GM13977 (cell line): ENCODE results near the gene GPX2.

Source experiments
- DNase-seq: peaks from one replicate; pipeline ENCODE4 v3.0.0; 2012; ENCODE audit warnings: low spot score
- in situ Hi-C: fragments of 300-500 bp; cut with MboI; formaldehyde crosslinking; loops from one replicate; pipeline ENCODE4 v1.12.0; 2022; ENCODE audit warnings: low sequenced_read_pairs, low pct_unique_long_range_greater_than_20kb, mixed read lengths, inconsistent platforms; ENCODE audit not compliant: unreplicated experiment
- TF ChIP-seq, protein P1 (sequence below): IDR thresholded peaks from 2 replicates; pipeline ENCODE4 v1.5.1; 2012; ENCODE audit warnings: mild to moderate bottlenecking, control low read depth; ENCODE audit not compliant: insufficient read depth; ENCODE audit errors: extremely low read depth, missing control alignments

GPX2 gene

DNA sequence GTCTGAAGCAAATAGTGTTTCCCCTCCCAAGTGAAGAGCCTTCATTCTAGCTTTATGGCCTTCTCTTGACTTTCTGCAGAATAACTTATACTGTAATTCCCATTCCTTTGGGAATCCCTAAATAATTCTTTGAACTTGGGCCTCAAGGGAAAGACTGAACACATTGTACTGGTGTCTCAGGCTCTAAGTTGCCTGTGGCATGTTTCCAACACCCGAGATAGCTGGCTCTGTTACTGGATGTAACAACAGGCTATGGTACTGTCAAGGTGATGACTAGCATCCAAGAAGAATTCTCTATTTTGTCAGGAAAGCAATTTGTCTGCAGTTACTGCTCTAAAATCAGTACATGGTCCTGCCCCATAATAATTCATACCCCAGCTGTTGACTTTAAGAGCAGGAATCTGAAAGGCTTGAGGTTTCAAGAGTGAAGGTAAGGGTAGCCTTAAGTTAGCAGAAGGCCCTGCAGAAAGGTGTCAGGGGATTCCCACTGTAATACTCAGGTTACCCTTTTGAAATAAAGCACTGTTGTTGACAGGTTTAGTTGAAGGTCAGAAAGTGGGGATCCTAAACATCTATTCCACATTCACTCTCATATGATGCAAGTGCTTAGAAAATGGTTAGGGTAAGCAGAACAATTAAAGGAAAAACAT, 5.2 kb downstream of the GPX2 start:
- TF ChIP-seq, protein P1, sequence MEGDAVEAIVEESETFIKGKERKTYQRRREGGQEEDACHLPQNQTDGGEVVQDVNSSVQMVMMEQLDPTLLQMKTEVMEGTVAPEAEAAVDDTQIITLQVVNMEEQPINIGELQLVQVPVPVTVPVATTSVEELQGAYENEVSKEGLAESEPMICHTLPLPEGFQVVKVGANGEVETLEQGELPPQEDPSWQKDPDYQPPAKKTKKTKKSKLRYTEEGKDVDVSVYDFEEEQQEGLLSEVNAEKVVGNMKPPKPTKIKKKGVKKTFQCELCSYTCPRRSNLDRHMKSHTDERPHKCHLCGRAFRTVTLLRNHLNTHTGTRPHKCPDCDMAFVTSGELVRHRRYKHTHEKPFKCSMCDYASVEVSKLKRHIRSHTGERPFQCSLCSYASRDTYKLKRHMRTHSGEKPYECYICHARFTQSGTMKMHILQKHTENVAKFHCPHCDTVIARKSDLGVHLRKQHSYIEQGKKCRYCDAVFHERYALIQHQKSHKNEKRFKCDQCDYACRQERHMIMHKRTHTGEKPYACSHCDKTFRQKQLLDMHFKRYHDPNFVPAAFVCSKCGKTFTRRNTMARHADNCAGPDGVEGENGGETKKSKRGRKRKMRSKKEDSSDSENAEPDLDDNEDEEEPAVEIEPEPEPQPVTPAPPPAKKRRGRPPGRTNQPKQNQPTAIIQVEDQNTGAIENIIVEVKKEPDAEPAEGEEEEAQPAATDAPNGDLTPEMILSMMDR = no peak
- no peak for DNase-seq
- in situ Hi-C loops = no loop called here

DNA sequence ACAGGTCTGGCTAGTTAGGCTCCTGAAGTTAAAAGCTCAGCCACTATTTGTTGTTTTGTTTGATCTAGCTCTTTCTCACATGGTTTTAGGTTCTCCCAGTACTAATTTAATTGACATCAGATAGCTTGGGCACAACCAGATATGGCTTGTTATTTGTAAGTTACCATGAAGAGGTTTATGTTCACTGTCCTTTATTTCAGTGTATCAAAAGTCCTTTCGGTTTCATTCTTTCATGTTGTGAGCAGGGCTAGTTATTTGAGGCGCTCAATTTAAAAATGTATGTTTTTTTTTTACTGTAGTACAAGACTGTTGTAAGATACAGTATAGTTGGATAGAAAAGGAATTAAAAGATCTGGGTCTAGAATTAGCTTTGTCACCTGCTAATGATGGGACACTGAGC, 7.0 kb downstream of the GPX2 start:
- no peak for DNase-seq
- TF ChIP-seq, protein P1 = no peak
- in situ Hi-C loops = no loop called here

DNA sequence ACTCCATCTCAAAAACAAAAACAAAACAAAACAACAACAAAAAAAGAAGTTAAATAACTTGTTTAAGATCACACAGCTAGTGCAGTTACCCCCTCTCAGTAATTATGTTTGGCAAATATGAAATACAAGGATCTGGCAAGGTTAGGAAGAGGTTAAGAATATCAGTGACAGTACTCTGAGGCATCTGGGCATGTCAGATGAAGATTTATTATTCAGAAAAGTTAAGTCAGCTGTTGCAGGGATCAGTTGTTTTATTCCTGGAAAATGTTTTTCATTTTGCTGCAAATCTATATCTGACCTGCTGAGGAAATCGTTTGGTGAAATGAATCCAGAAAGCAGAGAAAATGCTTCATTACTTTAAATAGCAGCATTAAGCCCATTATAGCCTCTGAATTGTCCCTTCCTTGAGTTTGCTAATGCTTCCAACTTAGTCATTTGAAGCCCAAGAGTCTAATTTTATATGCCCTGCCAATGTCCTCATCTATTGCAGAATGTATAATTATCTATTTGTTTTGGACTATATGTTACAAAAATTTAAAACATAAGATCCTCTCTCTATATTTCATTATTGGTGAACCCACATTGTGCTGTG, 8.1 kb downstream of the GPX2 start:
- TF ChIP-seq, protein P1 = no peak
- DNase-seq = no peak
- in situ Hi-C loops = no loop called here

DNA sequence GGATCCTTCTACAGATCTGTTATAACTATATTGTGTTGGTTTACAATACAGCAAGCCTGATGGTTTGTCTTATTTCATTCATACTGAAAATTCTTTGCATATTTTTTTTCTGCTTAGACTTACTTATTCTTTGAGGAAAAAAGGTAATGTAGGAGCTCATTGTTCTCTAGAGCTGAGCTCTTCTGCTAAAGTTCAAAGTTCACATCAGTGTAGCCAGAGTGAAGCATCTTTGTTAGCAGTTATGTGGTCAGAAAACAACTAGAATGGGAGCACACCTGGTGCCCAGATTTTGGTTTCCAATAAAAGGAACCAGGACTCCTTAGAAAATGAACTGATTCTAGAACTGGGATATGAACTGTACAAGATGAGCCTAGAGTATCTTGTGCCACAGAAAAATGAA, 10.3 kb downstream of the GPX2 start:
- no peak for DNase-seq
- TF ChIP-seq, protein P1 = no peak

DNA sequence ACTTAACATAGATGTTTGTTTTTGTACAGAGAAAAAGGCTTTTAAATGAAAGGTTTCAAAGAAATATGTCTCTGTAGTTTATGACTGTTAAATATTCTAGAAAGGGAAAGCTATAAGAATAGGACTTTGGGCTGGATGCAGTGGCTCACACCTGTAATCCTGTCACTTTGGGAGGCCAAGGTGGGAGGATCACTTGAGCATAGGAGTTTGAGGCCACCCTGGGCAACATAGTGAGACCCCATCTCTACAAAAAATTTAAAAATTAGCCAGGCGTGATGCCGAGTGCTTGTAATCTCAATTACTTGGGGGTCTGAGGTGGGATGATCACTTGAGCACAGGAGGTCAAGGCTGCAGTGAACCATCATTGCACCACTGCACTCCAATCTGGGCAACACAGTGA, 11.4 kb downstream of the GPX2 start:
- no peak for DNase-seq
- TF ChIP-seq, protein P1 = no peak
- in situ Hi-C loops = no loop called here

More for the DNA sequence above, 10.3 kb downstream of the GPX2 start:
- in situ Hi-C loops = no loop called here

DNA sequence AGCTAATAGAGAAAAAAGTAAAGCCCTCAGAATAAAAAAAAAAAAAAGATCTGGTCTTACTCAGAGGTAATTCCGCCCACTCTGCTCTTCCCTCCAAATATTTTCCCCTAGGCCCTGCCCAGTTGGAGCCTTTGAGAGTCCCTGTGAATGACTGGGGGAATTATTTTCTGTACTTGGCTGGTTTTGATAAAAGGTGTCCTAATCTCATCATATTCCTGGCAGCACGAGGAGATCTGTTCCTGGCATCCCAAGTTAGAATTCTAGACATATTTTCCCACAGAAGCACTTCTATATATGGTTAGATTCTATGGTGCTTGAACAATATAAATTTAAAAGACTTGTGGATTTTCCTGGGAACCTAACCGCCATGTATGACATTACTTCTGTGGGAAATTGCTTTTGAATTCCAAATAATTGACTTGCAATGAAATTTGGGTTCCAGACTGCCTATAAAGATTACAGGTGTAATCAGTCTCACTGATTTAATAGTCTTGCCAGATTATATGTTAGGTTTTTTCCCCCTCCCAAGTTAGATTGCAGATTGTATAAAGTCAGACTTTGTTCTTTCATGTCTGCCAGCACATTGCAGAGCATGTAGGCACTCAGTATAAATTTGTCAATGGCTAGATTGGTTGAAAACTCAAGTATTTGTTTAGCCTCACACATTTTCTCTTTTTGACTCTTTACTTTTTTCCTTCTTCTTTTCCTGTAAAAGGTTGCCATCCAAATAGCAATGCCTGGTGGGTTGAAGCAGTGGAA, 12.3 kb downstream of the GPX2 start:
- in situ Hi-C loops = no loop called here
- TF ChIP-seq, protein P1 = no peak
- DNase-seq = no peak
